H1 (cell line): ENCODE measurements around the gene ANXA5. TPM values are rescaled to one million over a fixed set of nuclear protein-coding genes. Genes with fewer than 3 reads are reported as not detected.

Experiments
- CTCF ChIA-PET: fragments of 300-600 bp; sonication (Branson Sonifier 250); formaldehyde crosslinking; loops from one replicate; lab custom pipeline; 2021; ENCODE audit not compliant: partially characterized antibody; lab: Charles Lee
- POLR2A ChIA-PET: fragments of 300-600 bp; sonication (Branson Sonifier 250); formaldehyde crosslinking; loops from one replicate; lab custom pipeline; 2021; ENCODE audit warnings: inconsistent platforms; ENCODE audit not compliant: partially characterized antibody; lab: Charles Lee
- DNase-seq, 2 experiments: peaks; one replicate each; pipeline versions ENCODE4 v3.0.0 to v3.0.0-alpha.2; 2010 to 2022; ENCODE audit warnings: low spot score in 2 of 2, low read depth in 1 of 2, mixed read lengths in 1 of 2
- FAIRE-seq: peaks from 2 replicates; lab custom pipeline; 2011; peaks lifted over from hg19 to GRCh38; lab: Jason Lieb, UNC
- H2AFZ ChIP-seq: 2 replicates; pipeline ENCODE4 v1.8.1; 2012; ENCODE audit warnings: low read length, inconsistent platforms
- H2AK5ac ChIP-seq: 2 replicates; pipeline ENCODE4 v1.6.1; 2013; ENCODE audit warnings: low read depth, low read length
- H2BK120ac ChIP-seq: replicated peaks from 2 replicates; pipeline ENCODE3; 2013; ENCODE audit warnings: low read depth, low read length, inconsistent platforms
- H2BK12ac ChIP-seq: 2 replicates; pipeline ENCODE4 v1.6.1; 2013; ENCODE audit warnings: low read depth, low read length
- H2BK15ac ChIP-seq: 2 replicates; pipeline ENCODE4 v1.6.1; 2013; ENCODE audit warnings: low read length
- H2BK20ac ChIP-seq: 2 replicates; pipeline ENCODE4 v1.6.1; 2013; ENCODE audit warnings: low read length
- H2BK5ac ChIP-seq: 2 replicates; pipeline ENCODE4 v1.6.1; 2013; ENCODE audit warnings: low read depth, low read length
- H3K14ac ChIP-seq: 2 replicates; pipeline ENCODE4 v1.6.1; 2013; ENCODE audit warnings: inconsistent platforms; ENCODE audit not compliant: insufficient read length
- H3K18ac ChIP-seq: 2 replicates; pipeline ENCODE4 v1.6.1; 2013; ENCODE audit warnings: low read length; ENCODE audit errors: extremely low read depth
- H3K23ac ChIP-seq: 2 replicates; pipeline ENCODE4 v1.6.1; 2013; ENCODE audit warnings: inconsistent platforms; ENCODE audit not compliant: insufficient read length
- H3K23me2 ChIP-seq: 2 replicates; pipeline ENCODE4 v1.6.1; 2013; ENCODE audit warnings: low read depth, low read length
- H3K27ac ChIP-seq: 2 replicates; pipeline ENCODE4 v1.6.1; 2011; ENCODE audit warnings: low read depth, low read length, inconsistent platforms
- H3K27me3 ChIP-seq, 4 experiments: replicated peaks in 1 of 4; 1 replicate in 1 of 4; 2 replicates in 3 of 4; pipeline versions ENCODE4 v1.6.1 to v1.8.1; 2011 to 2013; ENCODE audit warnings: low read length in 3 of 4, mild to moderate bottlenecking in 3 of 4, inconsistent platforms in 2 of 4, mixed read lengths in 2 of 4, moderate library complexity in 1 of 4; ENCODE audit not compliant: control insufficient read depth in 3 of 4, insufficient read depth in 3 of 4; ENCODE audit errors: extremely low read depth in 1 of 4
- H3K36me3 ChIP-seq, 4 experiments: 2 replicates each; pipeline versions ENCODE4 v1.6.1 to v1.8.1; 2011 to 2013; ENCODE audit warnings: mild to moderate bottlenecking in 4 of 4, low read length in 3 of 4, moderate library complexity in 2 of 4, control low read depth in 1 of 4, inconsistent platforms in 1 of 4; ENCODE audit not compliant: insufficient read depth in 4 of 4, control insufficient read depth in 2 of 4
- H3K4ac ChIP-seq: replicated peaks from 2 replicates; pipeline ENCODE3; 2013; ENCODE audit warnings: low read length, low read depth, mixed read lengths, inconsistent platforms; ENCODE audit not compliant: insufficient read length
- H3K4me1 ChIP-seq, 4 experiments: replicated peaks in 1 of 4; 1 replicate in 1 of 4; 2 replicates in 3 of 4; pipeline versions ENCODE4 v1.6.1 to v1.8.1; 2011 to 2013; ENCODE audit warnings: low read length in 3 of 4, inconsistent platforms in 2 of 4, mixed read lengths in 1 of 4; ENCODE audit not compliant: insufficient read depth in 4 of 4, control insufficient read depth in 3 of 4
- H3K4me2 ChIP-seq, 2 experiments: 2 replicates each; pipeline versions ENCODE4 v1.6.1 to v1.8.1; 2011 to 2013; ENCODE audit warnings: low read depth in 2 of 2, low read length in 2 of 2, control low read depth in 1 of 2, inconsistent platforms in 1 of 2, mild to moderate bottlenecking in 1 of 2; ENCODE audit not compliant: insufficient read depth in 1 of 2
- H3K4me3 ChIP-seq, 4 experiments: fragments of 200-600, 300-600 bp in 1 of 4; sonication (generic), shearing (Covaris generic), sonication (Bioruptor Twin) in 1 of 4; 2 replicates each; pipeline versions ENCODE4 v1.5.1 to v1.8.1; 2011 to 2016; ENCODE audit warnings: low read length in 4 of 4, low read depth in 3 of 4, control low read depth in 2 of 4, inconsistent platforms in 2 of 4, mild to moderate bottlenecking in 2 of 4, mixed read lengths in 1 of 4, moderate library complexity in 1 of 4; ENCODE audit not compliant: insufficient read depth in 2 of 4; ENCODE audit errors: extremely low read depth in 1 of 4
- H3K56ac ChIP-seq: replicated peaks from 2 replicates; pipeline ENCODE3; 2013; ENCODE audit warnings: low read depth, mild to moderate bottlenecking, mixed read lengths, low read length, inconsistent platforms; ENCODE audit not compliant: insufficient read length
- H3K79me1 ChIP-seq: 2 replicates; pipeline ENCODE4 v1.6.1; 2013; ENCODE audit warnings: low read depth, low read length, control low read depth
- H3K79me2 ChIP-seq, 2 experiments: 2 replicates each; pipeline versions ENCODE4 v1.6.1 to v1.8.1; 2012 to 2013; ENCODE audit warnings: low read length in 2 of 2, mild to moderate bottlenecking in 2 of 2, inconsistent platforms in 1 of 2; ENCODE audit not compliant: insufficient read depth in 2 of 2, control insufficient read depth in 1 of 2
- H3K9ac ChIP-seq, 4 experiments: replicated peaks in 1 of 4; 1 replicate in 1 of 4; 2 replicates in 3 of 4; pipeline versions ENCODE4 v1.6.1 to v1.8.1; 2011 to 2013; ENCODE audit warnings: low read depth in 3 of 4, low read length in 3 of 4, control low read depth in 2 of 4, mild to moderate bottlenecking in 2 of 4, moderate library complexity in 2 of 4, inconsistent platforms in 1 of 4; ENCODE audit errors: extremely low read depth in 1 of 4
- H3K9me3 ChIP-seq, 2 experiments: 2 replicates each; pipeline versions ENCODE4 v1.6.1 to v1.8.1; 2012 to 2013; ENCODE audit warnings: mild to moderate bottlenecking in 2 of 2, moderate library complexity in 2 of 2, control low read depth in 1 of 2, inconsistent platforms in 1 of 2, low read depth in 1 of 2, low read length in 1 of 2, mixed read lengths in 1 of 2; ENCODE audit not compliant: insufficient read depth in 2 of 2
- H4K20me1 ChIP-seq, 2 experiments: replicated peaks in 1 of 2; 2 replicates each; pipeline versions ENCODE3 to v1.8.1; 2011 to 2013; ENCODE audit warnings: inconsistent platforms in 2 of 2, low read length in 2 of 2, mild to moderate bottlenecking in 1 of 2; ENCODE audit not compliant: insufficient read depth in 2 of 2, control insufficient read depth in 1 of 2
- H4K5ac ChIP-seq: 2 replicates; pipeline ENCODE4 v1.6.1; 2013; ENCODE audit warnings: low read length, low read depth, mixed read lengths, inconsistent platforms; ENCODE audit not compliant: insufficient read length
- H4K8ac ChIP-seq: 2 replicates; pipeline ENCODE4 v1.8.0; 2013; ENCODE audit warnings: mild to moderate bottlenecking, moderate library complexity, low read length, inconsistent platforms; ENCODE audit not compliant: insufficient read depth; ENCODE audit errors: extremely low read depth
- H4K91ac ChIP-seq: replicated peaks from 2 replicates; pipeline ENCODE3; 2013; ENCODE audit warnings: low read length, mixed read lengths, inconsistent platforms; ENCODE audit not compliant: insufficient read length
- BRCA1 ChIP-seq: IDR thresholded peaks from 2 replicates; pipeline ENCODE4 v1.6.1; 2012; ENCODE audit warnings: low read depth, low read length, improper control_type of control experiment
- CTCF ChIP-seq, 3 experiments: IDR thresholded peaks; 1 replicate in 2 of 3; 2 replicates in 1 of 3; pipeline versions ENCODE4 v1.5.1 to v1.6.1; 2011; ENCODE audit warnings: low read length in 3 of 3, mild to moderate bottlenecking in 3 of 3, inconsistent platforms in 2 of 3, low read depth in 1 of 3, moderate library complexity in 1 of 3; ENCODE audit not compliant: insufficient read depth in 1 of 3; ENCODE audit errors: control extremely low read depth in 1 of 3
- EGR1 ChIP-seq: IDR thresholded peaks from 2 replicates; pipeline ENCODE4 v1.6.1; 2011; ENCODE audit warnings: low read depth, low read length, borderline replicate concordance
- KDM4A ChIP-seq: IDR thresholded peaks from one replicate; pipeline ENCODE4 v1.7.1; 2012; ENCODE audit warnings: low read depth, mild to moderate bottlenecking, moderate library complexity, low read length, inconsistent platforms; ENCODE audit not compliant: severe bottlenecking
- MAFK ChIP-seq: IDR thresholded peaks from 2 replicates; pipeline ENCODE4 v1.6.1; 2012; ENCODE audit warnings: low read depth, mild to moderate bottlenecking, improper control_type of control experiment, low read length
- NRF1 ChIP-seq: IDR thresholded peaks from 2 replicates; pipeline ENCODE4 v1.6.1; 2011; ENCODE audit warnings: mild to moderate bottlenecking, low read depth, low read length, improper control_type of control experiment
- RAD21 ChIP-seq, 2 experiments: IDR thresholded peaks in 1 of 2; conservative IDR thresholded peaks in 1 of 2; 2 replicates each; pipeline ENCODE4 v1.6.1; 2011; ENCODE audit warnings: low read depth in 2 of 2, low read length in 2 of 2, improper control_type of control experiment in 1 of 2, inconsistent platforms in 1 of 2, mild to moderate bottlenecking in 1 of 2, moderate library complexity in 1 of 2
- RNF2 ChIP-seq: fragments of 200-900, 300-1000 bp; sonication (generic); IDR thresholded peaks from 2 replicates; pipeline ENCODE4 v1.7.1; 2016; ENCODE audit warnings: borderline replicate concordance, low read depth, mild to moderate bottlenecking, antibody characterized with exemption, low read length; ENCODE audit not compliant: poor library complexity, severe bottlenecking; ENCODE audit errors: missing control alignments
- TBP ChIP-seq: IDR thresholded peaks from 2 replicates; pipeline ENCODE4 v1.6.1; 2011; ENCODE audit warnings: low read depth, low read length, improper control_type of control experiment
- WGBS, 2 experiments: shearing (Covaris generic) in 1 of 2; methylation state at CpG; one replicate each; pipeline versions ENCODE4 v1.1.6 to v1.1.7; 2013 to 2015; ENCODE audit warnings: low lambda C conversion rate in 2 of 2, mixed read lengths in 2 of 2, inconsistent platforms in 1 of 2, low coverage in 1 of 2, missing lambda C conversion rate in 1 of 2; ENCODE audit not compliant: insufficient replicate concordance in 2 of 2, insufficient coverage in 1 of 2, insufficient read length in 1 of 2; ENCODE audit errors: extremely low coverage in 1 of 2, missing lambda C conversion rate in 1 of 2; 5-methylcytosine and 5-hydroxymethylcytosine counted together
- polyA plus RNA-seq, 7 experiments: library from polyadenylated mRNA; depleted of rRNA in 3 of 7; stranded (reverse) in 5 of 7; unstranded in 2 of 7; fragments of >200 nt in 5 of 7; fragments of 200-250 nt in 2 of 7; gene quantifications; 1 replicate in 5 of 7; 2 replicates in 1 of 7; 4 replicates in 1 of 7; pipeline versions ENCODE4 v1.2.1 to v1.2.3, GENCODE V29; 2011 to 2013; ENCODE audit warnings: missing spikeins in 2 of 7, mixed read lengths in 2 of 7
- total RNA-seq: library from RNA; stranded (reverse); fragmentation: NEBNext Ultra II Directional; extraction: Animal tissue kit (Norgen Biotek cat#: 25700); gene quantifications from 2 replicates; pipeline ENCODE4 v1.2.1, GENCODE V29; 2021

The ANXA5 gene
- total and polyA plus RNA-seq, 2 of the 8 experiments (the other 6 are each of a cell fraction or from before 2014, with no cell fraction given), result 213 to 221 TPM

- no peak overlapping the region for H3K9ac ChIP-seq
- 76% methylated on average over 5 of the region's 5 CpGs; no CpG with 5 or more reads in 1 of the 2 experiments for WGBS, 2 experiments
- POLR2A ChIA-PET, result interaction anchor here (0.6 kb wide), 1 partner anchor 14 kb away, joined by 3 read pairs; no protein-coding TSS in a partner anchor
- TF ChIP-seq BRCA1 (no peak), CTCF (IDR thresholded peaks at IDR 0.05; ENCODE audit: control extremely low read depth in 1 of 3, insufficient read depth in 1 of 3, low read depth in 1 of 3, low read length in 3 of 3) (no peak), TBP (no peak), EGR1 (no peak), RAD21 (IDR thresholded peaks at IDR 0.05 in 1 of 2, conservative IDR thresholded peaks at IDR 0.05 in 1 of 2; ENCODE audit: low read depth in 2 of 2, low read length in 2 of 2) (no peak), RNF2 (no peak), NRF1 (no peak), MAFK (no peak), KDM4A (no peak)
Observed at GRCh38 chr4:121698236-121698671, 1.5 kb upstream of the ANXA5 start.

More at GRCh38 chr4:121698236-121698671, 1.5 kb upstream of the ANXA5 start:
- Histone ChIP-seq H3K4ac (no peak overlapping the region), H3K4me1 (peaks cover 0 to 7% (median 6%) of the 10 kb centered on the region in 4 experiments; a peak in 6 of 7 replicates), H2AFZ (no peak overlapping the region), H2BK15ac (0 out of 2 replicates have a peak overlapping the region, but pooled peaks have one; percentile 46), H3K79me2 (peaks cover 0 to 21% of the 10 kb centered on the region in 2 experiments; a peak in 2 of 4 replicates), H3K36me3 (peaks cover 0 to 13% (median 0%) of the 10 kb centered on the region in 4 experiments; a peak in 1 of 8 replicates), H3K27ac (no peak overlapping the region), H3K14ac (no peak overlapping the region), H2BK120ac (no peak overlapping the region), H2AK5ac (no peak overlapping the region; the same call in 1 of the 2 replicates), H2BK5ac (no peak overlapping the region), H4K5ac (no peak overlapping the region), H2BK20ac (no peak overlapping the region), H3K23me2 (peaks cover 9% of the 10 kb centered on the region; the same call in 1 of the 2 replicates), H3K27me3 (no peaks in the 10 kb centered on the region; a peak in 1 of 7 replicates), H3K79me1 (no peaks in the 10 kb centered on the region; the same call in 1 of the 2 replicates), H3K4me2 (peak overlapping the region in 1 of 2 experiments; percentile 61; a peak in 1 of 4 replicates), H3K9me3 (peaks cover 2 to 6% of the 10 kb centered on the region in 2 experiments; a peak in 1 of 4 replicates), H3K18ac (no peak overlapping the region), H4K8ac (no peak overlapping the region), H4K91ac (no peak overlapping the region), H4K20me1 (no peaks in the 10 kb centered on the region), H2BK12ac (peak overlapping the region; percentile 69; the same call in 1 of the 2 replicates), H3K4me3 (no peak overlapping the region), H3K56ac (no peak overlapping the region), H3K23ac (no peak overlapping the region)
- CTCF ChIA-PET, result interaction anchor here (0.6 kb wide), 1 partner anchor 19 kb away, joined by 3 read pairs; no protein-coding TSS in a partner anchor
- DNase-seq, result no peak
- no peak for FAIRE-seq
